Measurements from ENCODE around the gene HCK.

The HCK gene

DNA sequence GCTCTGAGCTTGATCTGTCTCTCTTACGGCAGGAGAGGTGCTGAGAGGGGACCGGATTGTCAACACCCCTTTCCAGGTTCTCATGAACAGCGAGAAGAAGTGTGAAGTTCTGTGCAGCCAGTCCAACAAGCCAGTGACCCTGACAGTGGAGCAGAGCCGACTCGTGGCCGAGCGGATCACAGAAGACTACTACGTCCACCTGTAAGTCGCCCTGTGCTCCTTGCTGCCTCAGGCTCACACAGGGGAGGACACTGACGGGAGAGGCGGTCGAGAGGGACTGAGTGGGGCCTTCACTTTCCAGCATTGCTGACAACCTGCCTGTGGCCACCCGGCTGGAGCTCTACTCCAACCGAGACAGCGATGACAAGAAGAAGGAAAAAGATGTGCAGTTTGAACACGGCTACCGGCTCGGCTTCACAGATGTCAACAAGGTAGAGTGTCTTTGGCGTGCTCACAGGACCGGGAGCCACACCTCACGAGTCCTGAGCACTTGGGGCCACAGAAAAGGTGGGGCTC lies 89.5 kb downstream of the HCK start:
- H3K4me1 ChIP-seq (ENCODE audit: insufficient read depth, poor library complexity, severe bottlenecking): no peaks in the 10 kb centered on the region
- H3K4me3 ChIP-seq (ENCODE audit: severe bottlenecking): no peak overlapping the region
- ATAC-seq (ENCODE audit: low read depth): no peak
- H3K27ac ChIP-seq (ENCODE audit: poor library complexity, severe bottlenecking): no peak overlapping the region
- H3K9me3 ChIP-seq (ENCODE audit: severe bottlenecking): no peaks in the 10 kb centered on the region
- peak; percentile 81 for DNase-seq (ENCODE audit: low spot score)
- peaks cover 97% of the 10 kb centered on the region for H3K36me3 ChIP-seq (ENCODE audit: low read depth)
- H3K27me3 ChIP-seq (ENCODE audit: insufficient read depth, poor library complexity, severe bottlenecking): no peaks in the 10 kb centered on the region
- TF ChIP-seq, protein P1, sequence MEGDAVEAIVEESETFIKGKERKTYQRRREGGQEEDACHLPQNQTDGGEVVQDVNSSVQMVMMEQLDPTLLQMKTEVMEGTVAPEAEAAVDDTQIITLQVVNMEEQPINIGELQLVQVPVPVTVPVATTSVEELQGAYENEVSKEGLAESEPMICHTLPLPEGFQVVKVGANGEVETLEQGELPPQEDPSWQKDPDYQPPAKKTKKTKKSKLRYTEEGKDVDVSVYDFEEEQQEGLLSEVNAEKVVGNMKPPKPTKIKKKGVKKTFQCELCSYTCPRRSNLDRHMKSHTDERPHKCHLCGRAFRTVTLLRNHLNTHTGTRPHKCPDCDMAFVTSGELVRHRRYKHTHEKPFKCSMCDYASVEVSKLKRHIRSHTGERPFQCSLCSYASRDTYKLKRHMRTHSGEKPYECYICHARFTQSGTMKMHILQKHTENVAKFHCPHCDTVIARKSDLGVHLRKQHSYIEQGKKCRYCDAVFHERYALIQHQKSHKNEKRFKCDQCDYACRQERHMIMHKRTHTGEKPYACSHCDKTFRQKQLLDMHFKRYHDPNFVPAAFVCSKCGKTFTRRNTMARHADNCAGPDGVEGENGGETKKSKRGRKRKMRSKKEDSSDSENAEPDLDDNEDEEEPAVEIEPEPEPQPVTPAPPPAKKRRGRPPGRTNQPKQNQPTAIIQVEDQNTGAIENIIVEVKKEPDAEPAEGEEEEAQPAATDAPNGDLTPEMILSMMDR (IDR thresholded peaks at IDR 0.05; ENCODE audit: poor library complexity, severe bottlenecking): no peak

DNA sequence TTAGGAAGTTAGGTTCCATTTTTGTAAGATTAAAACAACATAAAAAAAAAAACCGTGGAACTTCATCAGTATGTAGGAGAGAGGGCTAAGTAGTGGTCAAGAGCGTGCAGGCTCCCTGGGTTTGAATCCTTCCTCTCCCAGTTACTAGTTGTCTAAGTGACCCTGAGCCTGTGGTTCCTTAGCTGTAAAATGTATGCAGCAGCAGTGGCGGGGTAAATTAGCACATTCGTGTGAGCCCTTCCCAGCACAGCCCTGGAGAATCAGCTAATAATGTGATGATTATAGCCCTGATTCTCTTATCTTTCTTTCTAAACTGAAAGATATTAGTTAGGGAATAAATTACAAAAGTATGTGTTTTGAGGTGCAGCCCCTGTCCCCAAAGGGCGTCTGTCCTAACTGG lies 90.0 kb downstream of the HCK start:
- no peak overlapping the region for H3K27ac ChIP-seq (ENCODE audit: poor library complexity, severe bottlenecking)
- H3K4me3 ChIP-seq (ENCODE audit: severe bottlenecking): no peak overlapping the region
- peak; percentile 31 for DNase-seq (ENCODE audit: low spot score)
- H3K4me1 ChIP-seq (ENCODE audit: insufficient read depth, poor library complexity, severe bottlenecking): no peaks in the 10 kb centered on the region
- no peaks in the 10 kb centered on the region for H3K27me3 ChIP-seq (ENCODE audit: insufficient read depth, poor library complexity, severe bottlenecking)
- peaks cover 96% of the 10 kb centered on the region for H3K36me3 ChIP-seq (ENCODE audit: low read depth)
- ATAC-seq (ENCODE audit: low read depth): no peak
- TF ChIP-seq, protein P1 (IDR thresholded peaks at IDR 0.05; ENCODE audit: poor library complexity, severe bottlenecking): no peak
- no peaks in the 10 kb centered on the region for H3K9me3 ChIP-seq (ENCODE audit: severe bottlenecking)

DNA sequence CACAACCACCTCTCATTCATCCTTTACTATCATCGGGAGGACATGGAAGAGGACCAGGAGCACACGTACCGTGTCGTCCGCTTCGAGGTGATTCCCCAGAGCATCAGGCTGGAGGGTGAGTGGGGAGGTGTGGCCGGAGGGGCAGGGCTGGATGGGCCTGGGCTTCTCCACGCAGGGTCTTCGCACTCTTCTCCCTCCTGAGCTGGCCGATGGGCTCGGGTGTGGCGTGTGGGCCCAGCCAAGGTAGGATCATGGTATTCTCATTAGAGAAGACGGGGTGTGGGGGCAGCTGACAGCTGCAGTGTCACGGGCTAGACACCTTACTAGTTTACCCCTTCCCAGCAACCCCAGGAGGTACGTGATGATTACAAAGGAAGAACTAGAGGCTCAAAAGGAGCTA lies 90.9 kb downstream of the HCK start:
- TF ChIP-seq, protein P1 (IDR thresholded peaks at IDR 0.05; ENCODE audit: poor library complexity, severe bottlenecking): no peak

GRCh38 chr20:32144898-32145662 lies 93.0 kb downstream of the HCK start:
- H3K27me3 ChIP-seq (ENCODE audit: insufficient read depth, poor library complexity, severe bottlenecking): no peaks in the 10 kb centered on the region
- no peak overlapping the region for H3K4me3 ChIP-seq (ENCODE audit: severe bottlenecking)
- no peaks in the 10 kb centered on the region for H3K9me3 ChIP-seq (ENCODE audit: severe bottlenecking)
- peaks cover 96% of the 10 kb centered on the region for H3K36me3 ChIP-seq (ENCODE audit: low read depth)
- DNase-seq (ENCODE audit: low spot score) (peak; percentile 57), ATAC-seq (ENCODE audit: low read depth) (no peak)
- H3K27ac ChIP-seq (ENCODE audit: poor library complexity, severe bottlenecking): no peak overlapping the region
- H3K4me1 ChIP-seq (ENCODE audit: insufficient read depth, poor library complexity, severe bottlenecking): no peaks in the 10 kb centered on the region
- TF ChIP-seq, protein P1 (IDR thresholded peaks at IDR 0.05; ENCODE audit: poor library complexity, severe bottlenecking): no peak

More for the DNA sequence above, 90.9 kb downstream of the HCK start:
- no peaks in the 10 kb centered on the region for H3K4me1 ChIP-seq (ENCODE audit: insufficient read depth, poor library complexity, severe bottlenecking)
- no peak overlapping the region for H3K27ac ChIP-seq (ENCODE audit: poor library complexity, severe bottlenecking)
- peaks cover 96% of the 10 kb centered on the region for H3K36me3 ChIP-seq (ENCODE audit: low read depth)
- no peak overlapping the region for H3K4me3 ChIP-seq (ENCODE audit: severe bottlenecking)
- H3K27me3 ChIP-seq (ENCODE audit: insufficient read depth, poor library complexity, severe bottlenecking): no peaks in the 10 kb centered on the region
- no peaks in the 10 kb centered on the region for H3K9me3 ChIP-seq (ENCODE audit: severe bottlenecking)
- DNase-seq (ENCODE audit: low spot score): peak; percentile 69
- no peak for ATAC-seq (ENCODE audit: low read depth)

Data from RWPE2 (cell line).